ENCODE results near the gene SASH1.

Gene SASH1

GRCh38 chr6:148443798-148444560 is 101.3 kb downstream of the SASH1 start:
- Histone ChIP-seq H3K9ac (ENCODE audit: low read length) (no peak overlapping the region), H3K27ac (ENCODE audit: low read depth, low read length) (no peak overlapping the region), H3K4me3 (ENCODE audit: low read depth in 1 of 2, low read length in 2 of 2) (no peak overlapping the region), H3K4me1 (ENCODE audit: insufficient read depth, low read length) (peaks cover 7% of the 10 kb centered on the region), H3K36me3 (ENCODE audit: insufficient read depth, low read length) (no peaks in the 10 kb centered on the region), H3K9me3 (ENCODE audit: low read length) (no peaks in the 10 kb centered on the region), H3K27me3 (ENCODE audit: control insufficient read depth in 1 of 2, insufficient read depth in 2 of 2, low read length in 2 of 2) (no peaks in the 10 kb centered on the region)

- H3K9me3 ChIP-seq (ENCODE audit: low read length) = no peaks in the 10 kb centered on the region
- H3K4me3 ChIP-seq (ENCODE audit: low read depth in 1 of 2, low read length in 2 of 2) = no peak overlapping the region
- H3K36me3 ChIP-seq (ENCODE audit: insufficient read depth, low read length) = no peaks in the 10 kb centered on the region
- H3K4me1 ChIP-seq (ENCODE audit: insufficient read depth, low read length) = peaks cover 7% of the 10 kb centered on the region
- no peak overlapping the region for H3K27ac ChIP-seq (ENCODE audit: low read depth, low read length)
- no peak overlapping the region for H3K9ac ChIP-seq (ENCODE audit: low read length)
- H3K27me3 ChIP-seq (ENCODE audit: control insufficient read depth in 1 of 2, insufficient read depth in 2 of 2, low read length in 2 of 2) = no peaks in the 10 kb centered on the region
These were observed 102.5 kb downstream of the SASH1 start for GRCh38 chr6:148445116-148445515.

- Histone ChIP-seq H3K4me3 (ENCODE audit: low read depth in 1 of 2, low read length in 2 of 2) (no peak overlapping the region), H3K36me3 (ENCODE audit: insufficient read depth, low read length) (no peaks in the 10 kb centered on the region), H3K9ac (ENCODE audit: low read length) (no peak overlapping the region), H3K27ac (ENCODE audit: low read depth, low read length) (no peak overlapping the region), H3K9me3 (ENCODE audit: low read length) (no peaks in the 10 kb centered on the region), H3K4me1 (ENCODE audit: insufficient read depth, low read length) (peaks cover 7% of the 10 kb centered on the region), H3K27me3 (ENCODE audit: control insufficient read depth in 1 of 2, insufficient read depth in 2 of 2, low read length in 2 of 2) (no peaks in the 10 kb centered on the region)
These were observed 103.0 kb downstream of the SASH1 start for GRCh38 chr6:148445620-148446019.

GRCh38 chr6:148446681-148447080 is 104.0 kb downstream of the SASH1 start:
- Histone ChIP-seq H3K27ac (ENCODE audit: low read depth, low read length) (no peak overlapping the region), H3K9ac (ENCODE audit: low read length) (no peak overlapping the region), H3K4me1 (ENCODE audit: insufficient read depth, low read length) (no peaks in the 10 kb centered on the region), H3K9me3 (ENCODE audit: low read length) (no peaks in the 10 kb centered on the region), H3K27me3 (ENCODE audit: control insufficient read depth in 1 of 2, insufficient read depth in 2 of 2, low read length in 2 of 2) (no peaks in the 10 kb centered on the region), H3K4me3 (ENCODE audit: low read depth in 1 of 2, low read length in 2 of 2) (no peak overlapping the region), H3K36me3 (ENCODE audit: insufficient read depth, low read length) (no peaks in the 10 kb centered on the region)

- Histone ChIP-seq H3K27ac (ENCODE audit: low read depth, low read length) (no peak overlapping the region), H3K36me3 (ENCODE audit: insufficient read depth, low read length) (no peaks in the 10 kb centered on the region), H3K4me1 (ENCODE audit: insufficient read depth, low read length) (no peaks in the 10 kb centered on the region)
These were observed 105.0 kb downstream of the SASH1 start for GRCh38 chr6:148447521-148448230.

GRCh38 chr6:148448369-148449012 is 105.9 kb downstream of the SASH1 start:
- H3K9ac ChIP-seq (ENCODE audit: low read length) = no peak overlapping the region
- H3K4me1 ChIP-seq (ENCODE audit: insufficient read depth, low read length) = no peaks in the 10 kb centered on the region
- no peak overlapping the region for H3K27ac ChIP-seq (ENCODE audit: low read depth, low read length)
- H3K27me3 ChIP-seq (ENCODE audit: control insufficient read depth in 1 of 2, insufficient read depth in 2 of 2, low read length in 2 of 2) = no peaks in the 10 kb centered on the region
- no peaks in the 10 kb centered on the region for H3K36me3 ChIP-seq (ENCODE audit: insufficient read depth, low read length)
- no peak overlapping the region for H3K4me3 ChIP-seq (ENCODE audit: low read depth in 1 of 2, low read length in 2 of 2)
- no peaks in the 10 kb centered on the region for H3K9me3 ChIP-seq (ENCODE audit: low read length)

More at GRCh38 chr6:148447521-148448230, 105.0 kb downstream of the SASH1 start:
- Histone ChIP-seq H3K27me3 (ENCODE audit: control insufficient read depth in 1 of 2, insufficient read depth in 2 of 2, low read length in 2 of 2) (no peaks in the 10 kb centered on the region), H3K9ac (ENCODE audit: low read length) (no peak overlapping the region), H3K9me3 (ENCODE audit: low read length) (no peaks in the 10 kb centered on the region), H3K4me3 (ENCODE audit: low read depth in 1 of 2, low read length in 2 of 2) (no peak overlapping the region)

GRCh38 chr6:148450866-148451265 is 108.2 kb downstream of the SASH1 start:
- H3K4me1 ChIP-seq (ENCODE audit: insufficient read depth, low read length) = no peaks in the 10 kb centered on the region

GRCh38 chr6:148451690-148452089 is 109.1 kb downstream of the SASH1 start:
- Histone ChIP-seq H3K9ac (ENCODE audit: low read length) (no peak overlapping the region), H3K9me3 (ENCODE audit: low read length) (no peaks in the 10 kb centered on the region), H3K27ac (ENCODE audit: low read depth, low read length) (no peak overlapping the region), H3K27me3 (ENCODE audit: control insufficient read depth in 1 of 2, insufficient read depth in 2 of 2, low read length in 2 of 2) (no peaks in the 10 kb centered on the region), H3K36me3 (ENCODE audit: insufficient read depth, low read length) (no peaks in the 10 kb centered on the region), H3K4me1 (ENCODE audit: insufficient read depth, low read length) (no peaks in the 10 kb centered on the region), H3K4me3 (ENCODE audit: low read depth in 1 of 2, low read length in 2 of 2) (no peak overlapping the region)

More at GRCh38 chr6:148450866-148451265, 108.2 kb downstream of the SASH1 start:
- Histone ChIP-seq H3K4me3 (ENCODE audit: low read depth in 1 of 2, low read length in 2 of 2) (no peak overlapping the region), H3K9me3 (ENCODE audit: low read length) (no peaks in the 10 kb centered on the region), H3K36me3 (ENCODE audit: insufficient read depth, low read length) (no peaks in the 10 kb centered on the region), H3K9ac (ENCODE audit: low read length) (no peak overlapping the region), H3K27ac (ENCODE audit: low read depth, low read length) (no peak overlapping the region), H3K27me3 (ENCODE audit: control insufficient read depth in 1 of 2, insufficient read depth in 2 of 2, low read length in 2 of 2) (no peaks in the 10 kb centered on the region)

- Histone ChIP-seq H3K4me1 (ENCODE audit: insufficient read depth, low read length) (no peaks in the 10 kb centered on the region), H3K27ac (ENCODE audit: low read depth, low read length) (no peak overlapping the region), H3K9me3 (ENCODE audit: low read length) (no peaks in the 10 kb centered on the region), H3K9ac (ENCODE audit: low read length) (no peak overlapping the region), H3K36me3 (ENCODE audit: insufficient read depth, low read length) (no peaks in the 10 kb centered on the region), H3K27me3 (ENCODE audit: control insufficient read depth in 1 of 2, insufficient read depth in 2 of 2, low read length in 2 of 2) (no peaks in the 10 kb centered on the region), H3K4me3 (ENCODE audit: low read depth in 1 of 2, low read length in 2 of 2) (no peak overlapping the region)
These were observed 110.2 kb downstream of the SASH1 start for GRCh38 chr6:148452876-148453275.

- no peak overlapping the region for H3K4me3 ChIP-seq (ENCODE audit: low read depth in 1 of 2, low read length in 2 of 2)
- H3K36me3 ChIP-seq (ENCODE audit: insufficient read depth, low read length) = no peaks in the 10 kb centered on the region
- no peak overlapping the region for H3K27ac ChIP-seq (ENCODE audit: low read depth, low read length)
- H3K4me1 ChIP-seq (ENCODE audit: insufficient read depth, low read length) = no peaks in the 10 kb centered on the region
- H3K9ac ChIP-seq (ENCODE audit: low read length) = no peak overlapping the region
- no peaks in the 10 kb centered on the region for H3K27me3 ChIP-seq (ENCODE audit: control insufficient read depth in 1 of 2, insufficient read depth in 2 of 2, low read length in 2 of 2)
- H3K9me3 ChIP-seq (ENCODE audit: low read length) = no peaks in the 10 kb centered on the region
These were observed 111.3 kb downstream of the SASH1 start for GRCh38 chr6:148453906-148454305.

- H3K9me3 ChIP-seq (ENCODE audit: low read length) = no peaks in the 10 kb centered on the region
- no peak overlapping the region for H3K9ac ChIP-seq (ENCODE audit: low read length)
- H3K27me3 ChIP-seq (ENCODE audit: control insufficient read depth in 1 of 2, insufficient read depth in 2 of 2, low read length in 2 of 2) = no peaks in the 10 kb centered on the region
- H3K27ac ChIP-seq (ENCODE audit: low read depth, low read length) = no peak overlapping the region
- H3K4me3 ChIP-seq (ENCODE audit: low read depth in 1 of 2, low read length in 2 of 2) = no peak overlapping the region
- peaks cover 6% of the 10 kb centered on the region for H3K36me3 ChIP-seq (ENCODE audit: insufficient read depth, low read length)
- no peaks in the 10 kb centered on the region for H3K4me1 ChIP-seq (ENCODE audit: insufficient read depth, low read length)
These were observed 112.6 kb downstream of the SASH1 start for GRCh38 chr6:148455225-148455624.
